ENCODE data around the gene POLK. TPM values are rescaled to one million over a fixed set of nuclear protein-coding genes. Genes with fewer than 3 reads are reported as not detected.

POLK gene
- total RNA-seq, 2 experiments from 2014 or later, result 16.0 to 29.5 TPM

GRCh38 chr5:75469017-75469416, 42.7 kb upstream of the POLK start:
- H3K4me3 ChIP-seq (ENCODE audit: low read depth, low read length, poor library complexity, severe bottlenecking), result no peak overlapping the region
- ChIA-PET POLR2A (interaction anchor here (0.6 to 1.4 kb wide), 4 partner anchors 12 to 132 kb away, joined by 3 to 6 read pairs (median 5); partner anchors contain the start of gene HMGCR), CTCF (ENCODE audit: unreplicated experiment) (no interaction called here)
- no peak overlapping the region for H3K4me2 ChIP-seq (ENCODE audit: low read length)
- peaks cover 47% of the 10 kb centered on the region for H3K79me2 ChIP-seq (ENCODE audit: insufficient read depth, low read depth, low read length)
- H4K20me1 ChIP-seq (ENCODE audit: insufficient read depth, low read length), result no peaks in the 10 kb centered on the region
- peaks cover 4% of the 10 kb centered on the region for H3K4me1 ChIP-seq (ENCODE audit: insufficient read depth, low read length, poor library complexity, severe bottlenecking)
- H3K27ac ChIP-seq (ENCODE audit: low read depth, low read length, poor library complexity, severe bottlenecking), result no peak overlapping the region
- peaks cover 32% of the 10 kb centered on the region; the same call in 1 of the 2 replicates for H3K9me3 ChIP-seq (ENCODE audit: low read length)
- no TSS peak for BruUV-seq (replicated peaks)
- peaks cover 10% of the 10 kb centered on the region; the same call in 1 of the 2 replicates for H3K36me3 ChIP-seq (ENCODE audit: insufficient read depth, low read length)
- no peak for TF ChIP-seq CTCF (conservative IDR thresholded peaks at IDR 0.05; ENCODE audit: low read length)
- no peak for TF ChIP-seq EZH2phosphoT487 (IDR thresholded peaks at IDR 0.05; ENCODE audit: borderline replicate concordance, low read depth, low read length)
- DNase-seq (ENCODE audit: low spot score), result no peak
- H2AFZ ChIP-seq (ENCODE audit: low read length), result no peak overlapping the region
- intact Hi-C loops (cut with micrococcal nuclease; ENCODE audit: unreplicated experiment), result no loop called here
- no peaks in the 10 kb centered on the region for H3K9me2 ChIP-seq (ENCODE audit: insufficient read depth, low read length)

- ChIA-PET POLR2A (interaction anchor here (1.1 kb wide), 1 partner anchor 14 kb away, joined by 4 read pairs; no protein-coding TSS in a partner anchor), CTCF (ENCODE audit: unreplicated experiment) (no interaction called here)
- DNase-seq (ENCODE audit: low spot score), result no peak
- no peak overlapping the region for H2AFZ ChIP-seq (ENCODE audit: low read length)
- no peak overlapping the region for H3K27ac ChIP-seq (ENCODE audit: low read depth, low read length, poor library complexity, severe bottlenecking)
- no peak overlapping the region for H3K4me2 ChIP-seq (ENCODE audit: low read length)
- intact Hi-C loops (cut with micrococcal nuclease; ENCODE audit: unreplicated experiment), result no loop called here
- H3K9me2 ChIP-seq (ENCODE audit: insufficient read depth, low read length), result no peaks in the 10 kb centered on the region
- H3K36me3 ChIP-seq (ENCODE audit: insufficient read depth, low read length), result peaks cover 10% of the 10 kb centered on the region; the same call in 1 of the 2 replicates
- TF ChIP-seq CTCF (conservative IDR thresholded peaks at IDR 0.05; ENCODE audit: low read length) (no peak), EZH2phosphoT487 (IDR thresholded peaks at IDR 0.05; ENCODE audit: borderline replicate concordance, low read depth, low read length) (no peak)
- H4K20me1 ChIP-seq (ENCODE audit: insufficient read depth, low read length), result 0 out of 2 replicates have a peak, but pooled peaks cover 1% of the 10 kb centered on the region
- BruUV-seq (replicated peaks), result no TSS peak
- H3K4me3 ChIP-seq (ENCODE audit: low read depth, low read length, poor library complexity, severe bottlenecking), result no peak overlapping the region
- H3K4me1 ChIP-seq (ENCODE audit: insufficient read depth, low read length, poor library complexity, severe bottlenecking), result no peaks in the 10 kb centered on the region
- peaks cover 32% of the 10 kb centered on the region; the same call in 1 of the 2 replicates for H3K9me3 ChIP-seq (ENCODE audit: low read length)
- H3K79me2 ChIP-seq (ENCODE audit: insufficient read depth, low read depth, low read length), result peaks cover 53% of the 10 kb centered on the region
Observed at GRCh38 chr5:75471193-75471592, 40.5 kb upstream of the POLK start.

- TF ChIP-seq CTCF (conservative IDR thresholded peaks at IDR 0.05; ENCODE audit: low read length) (no peak), EZH2phosphoT487 (IDR thresholded peaks at IDR 0.05; ENCODE audit: borderline replicate concordance, low read depth, low read length) (no peak)
- no peak for DNase-seq (ENCODE audit: low spot score)
- H4K20me1 ChIP-seq (ENCODE audit: insufficient read depth, low read length), result 0 out of 2 replicates have a peak, but pooled peaks cover 5% of the 10 kb centered on the region
- H3K4me1 ChIP-seq (ENCODE audit: insufficient read depth, low read length, poor library complexity, severe bottlenecking), result no peaks in the 10 kb centered on the region
- H3K27ac ChIP-seq (ENCODE audit: low read depth, low read length, poor library complexity, severe bottlenecking), result no peak overlapping the region
- intact Hi-C loops (cut with micrococcal nuclease; ENCODE audit: unreplicated experiment), result no loop called here
- H3K9me3 ChIP-seq (ENCODE audit: low read length), result peaks cover 28% of the 10 kb centered on the region; the same call in 1 of the 2 replicates
- peaks cover 47% of the 10 kb centered on the region for H3K79me2 ChIP-seq (ENCODE audit: insufficient read depth, low read depth, low read length)
- H2AFZ ChIP-seq (ENCODE audit: low read length), result no peak overlapping the region
- H3K9me2 ChIP-seq (ENCODE audit: insufficient read depth, low read length), result no peaks in the 10 kb centered on the region
- peaks cover 9% of the 10 kb centered on the region; the same call in 1 of the 2 replicates for H3K36me3 ChIP-seq (ENCODE audit: insufficient read depth, low read length)
- ChIA-PET POLR2A (interaction anchor here (0.8 to 1.2 kb wide), 3 partner anchors 11 to 79 kb away, joined by 3 read pairs; no protein-coding TSS in a partner anchor), CTCF (ENCODE audit: unreplicated experiment) (no interaction called here)
- H3K4me3 ChIP-seq (ENCODE audit: low read depth, low read length, poor library complexity, severe bottlenecking), result no peak overlapping the region
- no peak overlapping the region for H3K4me2 ChIP-seq (ENCODE audit: low read length)
- BruUV-seq (replicated peaks), result no TSS peak
Observed at GRCh38 chr5:75472973-75473372, 38.7 kb upstream of the POLK start.
